ENCODE results near the gene PIM1.
"Not testable (repeated sequence)": the region's sequence is repeated elsewhere in the genome, so short reads cannot be mapped to it uniquely, and the experiment has no call there.

Gene PIM1

DNA sequence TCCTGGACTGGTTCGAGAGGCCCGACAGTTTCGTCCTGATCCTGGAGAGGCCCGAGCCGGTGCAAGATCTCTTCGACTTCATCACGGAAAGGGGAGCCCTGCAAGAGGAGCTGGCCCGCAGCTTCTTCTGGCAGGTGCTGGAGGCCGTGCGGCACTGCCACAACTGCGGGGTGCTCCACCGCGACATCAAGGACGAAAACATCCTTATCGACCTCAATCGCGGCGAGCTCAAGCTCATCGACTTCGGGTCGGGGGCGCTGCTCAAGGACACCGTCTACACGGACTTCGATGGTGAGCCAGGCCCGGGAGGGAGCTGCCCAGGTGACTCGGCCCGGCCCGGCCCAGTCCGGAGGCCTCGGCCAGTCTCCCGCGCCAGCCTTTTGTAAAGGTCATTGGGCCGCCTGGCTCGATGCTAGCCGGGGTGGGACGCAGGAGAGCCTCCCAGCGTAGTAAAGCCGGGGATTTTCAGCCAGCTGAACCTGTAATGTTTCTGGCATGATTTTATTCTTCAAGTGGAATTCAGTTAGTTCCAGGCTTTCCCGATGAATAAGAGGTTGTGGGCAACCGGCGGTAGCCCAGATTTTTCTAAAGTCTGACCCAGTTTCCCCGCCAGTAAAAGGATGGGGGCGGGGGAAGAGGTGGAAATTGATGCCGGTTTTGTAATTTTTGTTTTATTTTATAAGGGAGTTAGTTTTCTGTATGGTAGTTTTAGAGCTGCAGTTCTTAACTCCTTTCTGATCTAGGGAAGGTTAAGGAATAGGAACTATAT, 1.4 kb downstream of the PIM1 start:
- peak; percentile 70 for DNase-seq (ENCODE audit: low spot score)

DNA sequence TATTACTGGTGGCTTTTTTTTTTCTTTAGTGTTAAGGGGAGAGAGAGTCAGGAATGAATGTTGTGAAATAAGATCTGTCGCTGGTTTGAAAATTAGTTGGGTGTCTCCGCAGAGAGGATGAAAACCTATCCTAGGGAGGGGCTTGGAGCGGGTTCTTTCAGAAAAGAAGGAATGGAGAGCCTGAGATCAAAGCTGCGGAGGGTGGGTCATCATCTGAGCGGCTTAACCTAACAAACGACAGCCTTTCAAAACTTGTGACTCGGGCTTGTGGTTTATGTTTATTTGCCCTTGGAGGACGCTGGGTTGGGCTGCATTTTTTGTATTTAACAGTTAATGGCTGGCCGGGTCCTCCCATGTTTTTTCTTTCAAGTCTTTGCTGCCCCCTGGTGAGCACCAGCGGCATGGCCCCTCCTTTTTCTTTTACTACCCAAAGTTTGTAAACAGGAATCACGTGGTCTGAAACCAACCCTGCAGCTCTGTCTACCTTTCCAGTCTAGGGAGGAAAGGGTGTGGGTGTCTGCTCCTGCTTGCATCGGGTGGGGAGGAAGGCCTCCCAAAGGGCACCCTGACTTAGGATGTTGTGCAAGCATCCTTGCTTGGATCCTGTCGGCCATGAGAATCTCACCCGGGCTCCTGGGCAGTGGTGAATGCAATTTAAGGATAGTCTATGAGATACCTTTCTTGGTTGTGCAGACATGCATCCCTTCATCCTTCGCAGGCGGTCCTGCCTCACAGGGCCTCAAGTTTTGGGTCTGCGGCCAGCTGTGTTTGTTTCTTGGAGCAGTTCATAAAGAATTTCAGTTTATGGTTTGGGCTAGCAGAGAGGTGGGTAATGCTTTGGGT, 2.2 kb downstream of the PIM1 start:
- peak; percentile 96 for DNase-seq (ENCODE audit: low spot score)

DNA sequence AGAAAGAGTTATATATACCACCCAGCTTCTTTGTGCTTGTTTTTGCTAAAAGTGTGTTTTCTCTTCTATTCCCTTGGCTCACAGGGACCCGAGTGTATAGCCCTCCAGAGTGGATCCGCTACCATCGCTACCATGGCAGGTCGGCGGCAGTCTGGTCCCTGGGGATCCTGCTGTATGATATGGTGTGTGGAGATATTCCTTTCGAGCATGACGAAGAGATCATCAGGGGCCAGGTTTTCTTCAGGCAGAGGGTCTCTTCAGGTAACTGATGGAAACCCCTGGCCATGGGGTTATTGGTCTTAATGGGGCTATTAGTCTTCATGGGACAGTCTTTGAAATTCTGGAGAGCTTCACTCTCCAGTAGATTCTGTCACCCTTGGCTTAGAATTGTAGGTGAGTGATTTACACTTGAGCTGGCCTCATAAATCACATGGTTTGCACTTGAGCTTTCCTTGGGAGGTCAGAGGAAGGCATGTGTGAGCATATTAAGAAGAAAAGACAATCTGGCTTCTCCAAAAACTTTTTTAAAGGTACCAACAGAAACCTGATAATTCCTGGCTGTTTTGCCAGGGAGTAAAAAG, 3.0 kb downstream of the PIM1 start:
- DNase-seq (ENCODE audit: low spot score), result no peak

DNA sequence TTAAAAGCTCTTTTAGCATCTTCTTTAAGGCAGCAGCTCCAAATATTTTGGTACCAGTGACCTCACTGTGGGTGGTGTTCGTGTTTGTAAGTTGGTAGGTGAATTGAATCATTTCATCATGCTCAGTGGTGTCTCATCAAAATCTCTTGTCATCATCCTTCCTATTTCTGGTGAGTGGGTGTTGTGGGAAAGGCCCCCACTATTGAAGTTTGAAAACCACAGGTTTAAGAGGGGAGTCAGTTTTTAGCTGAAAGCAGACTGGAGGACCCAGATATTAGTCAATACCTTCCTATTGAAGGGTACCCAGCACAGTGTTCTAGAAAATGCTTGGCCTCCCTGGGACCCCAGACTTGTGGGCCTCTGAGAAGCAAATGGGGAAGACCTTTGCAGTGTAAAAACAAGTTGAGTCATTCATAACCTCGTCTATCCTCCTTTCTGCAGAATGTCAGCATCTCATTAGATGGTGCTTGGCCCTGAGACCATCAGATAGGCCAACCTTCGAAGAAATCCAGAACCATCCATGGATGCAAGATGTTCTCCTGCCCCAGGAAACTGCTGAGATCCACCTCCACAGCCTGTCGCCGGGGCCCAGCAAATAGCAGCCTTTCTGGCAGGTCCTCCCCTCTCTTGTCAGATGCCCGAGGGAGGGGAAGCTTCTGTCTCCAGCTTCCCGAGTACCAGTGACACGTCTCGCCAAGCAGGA, 3.7 kb downstream of the PIM1 start:
- DNase-seq (ENCODE audit: low spot score), result no peak

DNA sequence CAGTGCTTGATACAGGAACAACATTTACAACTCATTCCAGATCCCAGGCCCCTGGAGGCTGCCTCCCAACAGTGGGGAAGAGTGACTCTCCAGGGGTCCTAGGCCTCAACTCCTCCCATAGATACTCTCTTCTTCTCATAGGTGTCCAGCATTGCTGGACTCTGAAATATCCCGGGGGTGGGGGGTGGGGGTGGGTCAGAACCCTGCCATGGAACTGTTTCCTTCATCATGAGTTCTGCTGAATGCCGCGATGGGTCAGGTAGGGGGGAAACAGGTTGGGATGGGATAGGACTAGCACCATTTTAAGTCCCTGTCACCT, 4.2 kb downstream of the PIM1 start:
- no peak for DNase-seq (ENCODE audit: low spot score)

DNA sequence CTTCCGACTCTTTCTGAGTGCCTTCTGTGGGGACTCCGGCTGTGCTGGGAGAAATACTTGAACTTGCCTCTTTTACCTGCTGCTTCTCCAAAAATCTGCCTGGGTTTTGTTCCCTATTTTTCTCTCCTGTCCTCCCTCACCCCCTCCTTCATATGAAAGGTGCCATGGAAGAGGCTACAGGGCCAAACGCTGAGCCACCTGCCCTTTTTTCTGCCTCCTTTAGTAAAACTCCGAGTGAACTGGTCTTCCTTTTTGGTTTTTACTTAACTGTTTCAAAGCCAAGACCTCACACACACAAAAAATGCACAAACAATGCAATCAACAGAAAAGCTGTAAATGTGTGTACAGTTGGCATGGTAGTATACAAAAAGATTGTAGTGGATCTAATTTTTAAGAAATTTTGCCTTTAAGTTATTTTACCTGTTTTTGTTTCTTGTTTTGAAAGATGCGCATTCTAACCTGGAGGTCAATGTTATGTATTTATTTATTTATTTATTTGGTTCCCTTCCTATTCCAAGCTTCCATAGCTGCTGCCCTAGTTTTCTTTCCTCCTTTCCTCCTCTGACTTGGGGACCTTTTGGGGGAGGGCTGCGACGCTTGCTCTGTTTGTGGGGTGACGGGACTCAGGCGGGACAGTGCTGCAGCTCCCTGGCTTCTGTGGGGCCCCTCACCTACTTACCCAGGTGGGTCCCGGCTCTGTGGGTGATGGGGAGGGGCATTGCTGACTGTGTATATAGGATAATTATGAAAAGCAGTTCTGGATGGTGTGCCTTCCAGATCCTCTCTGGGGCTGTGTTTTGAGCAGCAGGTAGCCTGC, 4.8 kb downstream of the PIM1 start:
- DNase-seq (ENCODE audit: low spot score), result no peak

DNA sequence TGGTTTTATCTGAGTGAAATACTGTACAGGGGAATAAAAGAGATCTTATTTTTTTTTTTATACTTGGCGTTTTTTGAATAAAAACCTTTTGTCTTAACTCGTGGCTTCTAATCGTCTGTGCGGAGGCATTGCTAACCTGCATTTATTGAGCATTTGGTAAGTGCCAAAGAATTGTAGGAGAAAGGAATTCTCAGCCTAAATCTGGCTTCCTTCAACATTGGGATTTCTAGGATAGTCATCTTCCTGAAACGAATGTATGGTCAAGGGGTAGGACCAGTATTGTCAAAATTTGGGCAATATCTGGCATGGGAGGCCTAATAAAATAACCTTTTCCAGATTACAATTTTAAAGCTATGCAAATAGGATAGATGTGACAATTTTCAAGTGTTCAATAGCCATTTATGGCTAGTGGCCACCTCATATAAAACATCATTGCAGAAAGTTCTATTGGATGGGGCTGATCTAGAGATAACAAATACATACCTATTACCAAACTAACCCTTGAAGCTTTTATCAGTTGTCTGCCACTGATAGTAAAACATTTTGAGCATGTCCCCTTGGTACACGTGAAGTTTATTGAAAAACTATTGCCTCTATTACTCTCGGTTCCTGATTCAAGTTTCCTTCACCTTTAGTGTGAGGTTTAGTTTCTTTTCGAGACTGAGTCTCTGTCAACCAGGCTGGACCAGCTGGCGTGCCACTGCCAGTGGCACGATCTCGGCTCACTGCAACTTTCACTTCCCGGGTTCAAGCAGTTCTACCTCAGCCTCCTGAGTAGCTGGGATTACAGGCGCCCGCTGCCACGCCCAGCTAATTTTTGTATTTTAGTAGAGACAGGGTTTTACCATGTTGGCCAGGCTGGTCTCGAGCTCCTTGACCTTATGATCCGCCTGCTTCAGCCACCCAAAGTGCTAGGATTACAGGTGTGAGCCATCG, 5.6 kb downstream of the PIM1 start:
- DNase-seq (ENCODE audit: low spot score), result peak; percentile 47

DNA sequence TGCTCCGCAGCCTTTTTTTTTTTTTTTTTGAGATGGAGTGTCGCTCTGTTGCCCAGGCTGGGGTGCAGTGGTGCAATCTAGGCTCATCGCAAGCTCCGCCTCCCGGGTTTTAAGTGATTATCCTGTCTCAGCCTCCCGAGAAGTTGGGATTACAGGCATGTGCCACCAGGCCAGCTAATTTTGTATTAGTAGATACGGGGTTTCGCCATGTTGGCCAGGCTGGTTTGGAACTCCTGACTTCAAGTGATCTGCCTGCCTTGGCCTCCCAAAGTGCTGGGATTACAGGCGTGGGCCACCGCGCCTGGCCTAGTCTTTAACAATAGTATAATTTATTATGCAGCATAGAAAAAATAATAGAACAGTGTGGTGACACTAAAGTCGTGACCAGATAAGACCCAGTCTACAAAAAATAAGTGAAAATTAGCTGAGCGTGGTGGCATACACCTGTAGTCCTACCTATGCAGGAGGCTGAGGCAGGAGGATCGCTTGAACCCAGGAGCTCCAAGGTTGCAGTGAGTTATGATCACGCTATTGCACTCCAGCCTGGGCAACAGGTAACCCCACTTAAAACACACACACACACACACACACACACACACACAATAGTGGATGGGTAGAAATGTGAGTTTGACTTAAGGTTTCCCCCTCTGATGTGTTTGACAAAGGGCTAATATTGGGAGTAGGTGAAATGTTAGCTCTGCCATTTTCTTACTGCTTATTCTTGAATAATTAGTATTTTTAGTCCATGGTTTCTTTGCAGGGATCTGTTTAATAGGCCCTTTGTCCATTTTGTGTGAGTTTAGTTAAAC, 6.5 kb downstream of the PIM1 start:
- DNase-seq (ENCODE audit: low spot score), result no peak

DNA sequence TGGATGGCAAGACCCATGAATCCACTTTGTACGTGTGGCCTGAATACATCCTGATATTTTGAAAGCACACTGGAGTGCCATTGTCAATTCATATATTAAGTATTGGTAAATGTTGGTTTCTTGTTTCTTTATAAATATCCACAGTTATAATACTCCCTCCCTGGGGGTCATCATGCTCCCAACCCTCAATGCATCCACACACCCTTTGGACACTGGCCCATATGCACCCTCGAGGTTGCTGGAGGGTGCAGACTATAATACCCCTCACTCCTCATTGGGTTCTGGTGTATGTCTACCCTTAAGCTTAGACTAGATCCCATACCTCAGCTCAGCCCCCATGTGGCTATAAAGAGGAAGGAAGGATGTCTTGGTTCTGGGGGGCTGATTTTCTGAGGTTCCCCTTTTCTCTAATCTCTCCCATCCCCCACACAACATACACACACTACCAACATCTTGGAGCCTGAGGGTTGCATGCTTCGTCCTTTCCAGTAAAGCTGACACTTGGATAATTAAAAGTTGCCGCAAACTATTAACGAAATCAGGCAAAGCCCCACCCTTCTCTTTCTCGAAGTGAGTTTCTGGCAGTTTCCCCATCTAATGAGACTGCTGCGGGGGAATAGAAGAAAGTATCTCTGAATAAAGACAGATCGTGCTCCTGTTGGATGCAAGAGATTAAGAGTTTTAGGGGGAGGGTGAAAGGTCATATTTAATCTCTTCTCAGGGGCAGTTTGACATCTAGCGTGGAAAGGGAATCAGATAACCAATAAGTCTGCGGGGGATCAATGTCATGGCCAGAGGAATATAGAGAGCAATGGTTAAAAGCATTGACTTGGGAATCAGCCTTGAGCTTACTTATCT, 7.4 kb downstream of the PIM1 start:
- peak; percentile 45 for DNase-seq (ENCODE audit: low spot score)

DNA sequence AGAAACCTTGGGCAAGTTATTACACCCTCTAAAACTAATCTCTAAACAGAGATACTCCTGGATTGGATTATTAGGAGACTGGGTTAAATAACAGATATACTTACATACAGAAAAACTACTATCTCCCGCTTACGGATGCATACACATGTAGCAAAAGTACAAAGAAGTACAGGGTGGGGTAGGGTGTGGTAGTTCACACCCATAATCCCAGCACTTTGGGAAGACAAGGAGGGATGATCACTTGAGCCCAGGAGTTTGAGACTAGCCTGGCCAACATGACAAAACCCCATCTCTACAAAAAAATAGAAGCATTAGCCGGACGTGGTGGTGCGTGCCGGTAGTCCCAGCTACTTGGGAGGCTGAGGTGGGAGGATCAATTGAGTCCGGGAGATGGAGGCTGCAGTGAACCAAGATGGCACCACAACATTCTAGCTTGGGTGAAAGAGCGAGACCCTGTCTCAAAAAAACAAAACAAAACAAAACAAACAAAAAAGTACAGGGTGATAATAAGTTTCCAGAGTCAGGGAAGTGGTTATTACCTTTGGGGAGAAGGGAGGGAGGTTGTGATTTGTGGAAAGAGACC, 8.1 kb downstream of the PIM1 start:
- no peak for DNase-seq (ENCODE audit: low spot score)

DNA sequence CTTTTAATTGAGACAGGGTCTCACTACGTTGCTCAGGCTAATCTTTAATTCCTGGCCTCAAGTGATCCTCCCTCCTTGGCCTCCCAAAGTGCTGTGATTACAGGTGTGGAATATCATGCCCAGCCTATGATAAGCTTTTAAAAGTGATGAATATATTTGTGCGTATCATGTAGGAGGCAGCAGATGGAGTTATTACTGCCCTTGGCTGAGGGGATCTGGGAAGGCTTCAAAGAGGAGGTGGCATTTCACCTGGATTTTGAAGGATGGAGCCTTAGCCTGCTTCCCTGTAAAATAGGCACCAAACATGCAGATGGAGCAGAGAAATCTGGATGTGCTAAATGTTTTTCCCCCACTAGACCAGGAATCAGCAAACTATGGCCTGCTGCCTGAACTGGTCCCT, 10.1 kb downstream of the PIM1 start:
- DNase-seq (ENCODE audit: low spot score), result no peak

DNA sequence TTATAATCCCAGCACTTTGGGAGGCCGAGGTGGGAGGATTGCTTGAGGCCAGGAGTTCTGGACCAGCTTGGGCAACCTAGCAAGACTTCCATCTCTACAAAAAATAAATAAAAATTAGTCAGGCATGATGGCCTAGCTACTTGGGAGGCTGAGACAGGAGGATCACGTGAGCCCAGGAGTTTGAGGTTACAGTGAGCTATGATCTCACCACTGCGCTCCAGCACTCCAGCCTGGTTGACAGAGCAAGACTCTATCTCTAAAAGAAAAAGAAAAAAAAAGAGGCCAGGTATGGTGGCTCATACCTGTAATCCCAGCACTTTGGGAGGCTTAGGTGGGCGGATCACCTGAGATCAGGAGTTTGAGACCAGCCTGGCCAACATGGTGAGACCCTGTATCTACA, 10.7 kb downstream of the PIM1 start:
- DNase-seq (ENCODE audit: low spot score), result not testable (repeated sequence)

DNA sequence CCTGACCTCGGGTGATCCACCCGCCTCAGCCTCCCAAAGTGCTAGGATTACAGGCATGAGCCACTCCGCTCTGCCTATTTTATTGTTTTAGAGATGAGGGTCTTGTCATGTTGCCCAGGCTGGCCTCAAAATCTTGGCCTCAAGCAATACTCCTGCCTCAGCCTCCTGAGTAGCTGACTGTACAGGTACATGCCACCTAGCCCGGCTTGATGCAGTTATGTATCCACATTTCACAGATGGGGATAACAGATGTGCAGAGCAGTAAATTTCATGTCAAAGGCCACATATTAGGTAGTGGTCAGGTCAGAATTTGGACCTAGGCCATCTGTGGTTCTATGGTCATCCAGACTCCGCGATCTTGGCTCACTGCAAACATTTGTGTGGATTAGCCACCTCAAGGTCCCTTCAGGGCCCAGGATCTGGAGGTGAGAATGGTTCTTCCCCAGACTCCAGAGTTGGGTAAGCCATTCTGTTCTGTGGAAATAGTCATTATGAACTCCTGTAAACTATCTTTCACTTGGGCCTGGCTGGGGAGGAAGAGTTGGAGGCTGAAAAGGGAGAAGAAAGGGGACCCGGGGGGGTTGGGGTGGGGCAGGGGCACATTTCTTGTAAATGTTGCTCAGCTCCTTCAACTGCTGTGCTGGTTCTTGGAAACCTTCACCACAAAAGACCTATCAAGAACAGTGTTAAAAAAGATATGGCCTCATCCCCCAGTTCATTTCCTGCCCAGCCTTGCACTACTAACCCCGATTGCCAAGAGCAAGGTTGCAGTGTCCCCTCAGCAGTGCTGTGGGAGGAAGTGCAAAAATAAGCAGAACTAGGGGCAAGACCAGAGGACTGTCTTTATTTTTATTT, 13.0 kb downstream of the PIM1 start:
- peak; percentile 48 for DNase-seq (ENCODE audit: low spot score)

DNA sequence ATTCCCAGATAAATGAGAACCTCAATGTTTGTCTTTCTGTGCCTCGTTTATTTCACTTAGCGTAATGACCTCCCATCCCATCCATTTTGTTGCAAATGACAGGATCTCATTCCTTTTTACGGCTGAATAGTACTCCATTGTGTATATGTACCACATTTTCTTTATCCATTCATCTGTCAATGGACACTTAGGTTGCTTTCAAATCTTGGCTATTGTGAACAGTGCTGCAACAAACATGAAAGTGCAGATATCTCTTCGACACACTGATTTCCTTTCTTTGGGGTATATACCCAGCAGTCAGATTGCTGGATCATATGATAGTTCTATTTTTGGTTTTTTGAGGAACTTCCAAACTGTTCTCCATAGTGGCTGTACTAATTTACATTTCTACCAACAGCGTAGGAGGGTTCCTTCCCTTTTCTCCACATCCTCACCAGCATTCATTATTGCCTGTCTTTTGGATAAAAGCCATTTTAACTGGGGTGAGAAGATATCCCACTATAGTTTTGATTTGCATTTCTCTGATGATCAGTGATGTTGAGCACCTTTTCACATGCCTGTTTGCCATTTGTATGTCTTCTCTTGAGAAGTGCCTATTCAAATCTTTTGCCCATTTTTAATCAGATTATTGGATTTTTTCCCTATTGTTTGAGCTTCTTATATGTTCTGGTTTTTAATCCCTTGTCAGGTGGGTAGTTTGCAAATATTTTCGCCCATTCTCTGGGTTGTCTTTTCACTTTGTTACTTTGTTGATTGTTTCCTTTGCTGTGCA, 16.2 kb downstream of the PIM1 start:
- DNase-seq (ENCODE audit: low spot score), result not testable (repeated sequence)

DNA sequence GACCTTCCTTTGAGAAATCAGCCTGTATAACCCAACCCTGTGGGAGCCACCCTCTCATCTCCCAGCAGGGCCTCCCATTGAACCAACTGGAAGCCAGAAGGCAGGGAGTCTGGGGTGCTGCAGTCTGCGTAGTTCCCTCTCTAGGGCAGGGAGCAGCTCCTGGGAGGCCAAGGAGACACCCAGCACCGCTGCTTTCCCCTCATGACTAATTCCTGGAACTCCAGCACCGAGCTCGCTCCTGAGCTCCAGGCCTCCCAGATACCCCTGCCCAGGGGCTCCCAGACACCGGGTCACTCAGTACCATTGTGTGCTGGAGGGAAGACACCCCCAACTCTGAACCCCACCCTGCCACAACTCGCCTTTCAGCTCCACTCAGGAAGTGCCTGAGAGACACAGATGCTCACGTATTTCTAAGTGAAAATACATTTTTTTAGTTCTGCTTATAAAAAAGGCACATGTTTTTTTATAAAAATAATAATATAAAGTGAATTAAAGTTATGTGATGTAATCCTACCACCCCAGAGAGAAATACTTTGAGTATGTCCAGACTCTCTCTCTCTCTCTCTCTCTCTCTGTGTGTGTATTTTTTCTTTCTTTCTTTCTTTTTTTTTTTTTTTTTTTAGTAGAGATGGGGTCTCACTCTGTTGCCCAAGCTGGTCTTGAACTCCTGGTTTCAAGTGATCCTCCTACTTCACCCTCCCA, 17.5 kb downstream of the PIM1 start:
- no peak for DNase-seq (ENCODE audit: low spot score)

DNA sequence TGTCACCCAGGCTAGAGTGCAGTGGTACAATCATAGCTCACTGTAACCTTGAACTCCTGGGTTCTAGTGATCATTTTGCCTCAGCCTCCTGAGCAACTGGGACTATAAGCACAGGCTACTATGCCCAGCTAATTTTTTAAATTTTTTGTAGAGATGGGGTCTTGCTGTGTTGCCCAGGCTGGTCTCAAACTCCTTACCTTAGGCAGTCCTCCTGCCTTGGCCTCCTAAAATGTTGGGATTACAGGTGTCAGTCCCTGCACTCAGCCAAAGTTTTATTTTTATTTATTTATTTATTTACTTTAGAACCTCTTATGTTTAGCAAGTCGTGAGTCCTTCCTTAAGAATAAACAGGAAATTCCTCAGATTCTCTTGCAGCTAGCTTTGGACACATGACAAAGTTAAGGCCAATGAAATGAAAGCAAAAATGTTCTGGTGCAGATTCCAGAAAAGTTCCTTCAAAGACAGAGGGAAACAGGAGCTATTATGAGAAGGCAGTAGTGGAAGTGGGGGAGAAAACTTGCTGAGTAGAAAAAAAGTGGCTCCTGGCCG, 19.1 kb downstream of the PIM1 start:
- no peak for DNase-seq (ENCODE audit: low spot score)
